OCI-LY3 (cell line): ENCODE measurements around the gene CISTR.

Experiments used
- CTCF ChIP-seq: fragments of 200-600, 300-600 bp; sonication (generic); IDR thresholded peaks from 2 replicates; pipeline ENCODE4 v1.5.1; 2014; ENCODE audit warnings: antibody characterized with exemption, low read length, low read depth
- EZH2phosphoT487 ChIP-seq: fragments of 200-600 bp; shearing (Covaris generic); IDR thresholded peaks from 2 replicates; pipeline ENCODE4 v1.6.1; 2018; ENCODE audit warnings: antibody characterized with exemption, mixed run types, low read depth

GRCh38 chr12:53768976-53769375 lies 17.2 kb upstream of the CISTR start:
- TF ChIP-seq CTCF (no peak), EZH2phosphoT487 (no peak)
